Mucosa of stomach (tissue), 1 donor: ENCODE data around the gene ACLY.

Source experiments
- H3K27me3 ChIP-seq: one replicate; pipeline ENCODE4 v1.7.0; 2013; ENCODE audit warnings: mild to moderate bottlenecking, low read length; ENCODE audit not compliant: control insufficient read depth, insufficient read depth
- H3K36me3 ChIP-seq: one replicate; pipeline ENCODE4 v1.7.0; 2013; ENCODE audit warnings: low read length; ENCODE audit not compliant: control insufficient read depth, insufficient read depth
- H3K4me1 ChIP-seq: one replicate; pipeline ENCODE4 v1.7.0; 2013; ENCODE audit warnings: mild to moderate bottlenecking, low read length; ENCODE audit not compliant: control insufficient read depth, insufficient read depth
- H3K4me3 ChIP-seq: one replicate; pipeline ENCODE4 v1.7.0; 2013; ENCODE audit warnings: low read length
- H3K9ac ChIP-seq: one replicate; pipeline ENCODE4 v1.7.0; 2013; ENCODE audit warnings: mild to moderate bottlenecking, low read length, moderate library complexity
- H3K9me3 ChIP-seq: one replicate; pipeline ENCODE4 v1.7.0; 2013; ENCODE audit warnings: mild to moderate bottlenecking, low read length, moderate library complexity; ENCODE audit not compliant: control insufficient read depth
- donor health status: Pancreatic carcinoma.

The ACLY gene

GRCh38 chr17:41825175-41825845 lies 93.4 kb downstream of the ACLY start:
- no peak overlapping the region for H3K4me3 ChIP-seq
- no peaks in the 10 kb centered on the region for H3K27me3 ChIP-seq
- H3K9me3 ChIP-seq, result no peaks in the 10 kb centered on the region
- H3K36me3 ChIP-seq, result no peaks in the 10 kb centered on the region
- H3K9ac ChIP-seq, result no peak overlapping the region
- H3K4me1 ChIP-seq, result no peaks in the 10 kb centered on the region

GRCh38 chr17:41824086-41824485 lies 94.7 kb downstream of the ACLY start:
- Histone ChIP-seq H3K9ac (no peak overlapping the region), H3K4me1 (no peaks in the 10 kb centered on the region), H3K36me3 (no peaks in the 10 kb centered on the region)

GRCh38 chr17:41823580-41823979 lies 95.2 kb downstream of the ACLY start:
- Histone ChIP-seq H3K9me3 (no peaks in the 10 kb centered on the region), H3K27me3 (no peaks in the 10 kb centered on the region), H3K4me3 (no peak overlapping the region), H3K9ac (no peak overlapping the region), H3K36me3 (no peaks in the 10 kb centered on the region), H3K4me1 (no peaks in the 10 kb centered on the region)

More at GRCh38 chr17:41824086-41824485, 94.7 kb downstream of the ACLY start:
- Histone ChIP-seq H3K4me3 (no peak overlapping the region), H3K27me3 (no peaks in the 10 kb centered on the region), H3K9me3 (no peaks in the 10 kb centered on the region)

GRCh38 chr17:41823141-41823524 lies 95.6 kb downstream of the ACLY start:
- Histone ChIP-seq H3K36me3 (no peaks in the 10 kb centered on the region), H3K4me1 (no peaks in the 10 kb centered on the region), H3K27me3 (no peaks in the 10 kb centered on the region), H3K9me3 (no peaks in the 10 kb centered on the region), H3K9ac (no peak overlapping the region), H3K4me3 (no peak overlapping the region)

GRCh38 chr17:41822216-41823140 lies 96.3 kb downstream of the ACLY start:
- Histone ChIP-seq H3K4me3 (no peak overlapping the region), H3K9me3 (no peaks in the 10 kb centered on the region), H3K27me3 (no peaks in the 10 kb centered on the region), H3K36me3 (no peaks in the 10 kb centered on the region), H3K9ac (no peak overlapping the region), H3K4me1 (no peaks in the 10 kb centered on the region)

GRCh38 chr17:41821776-41822175 lies 97.0 kb downstream of the ACLY start:
- Histone ChIP-seq H3K36me3 (no peaks in the 10 kb centered on the region), H3K9me3 (no peaks in the 10 kb centered on the region), H3K4me1 (no peaks in the 10 kb centered on the region), H3K9ac (no peak overlapping the region), H3K4me3 (no peak overlapping the region), H3K27me3 (no peaks in the 10 kb centered on the region)

- Histone ChIP-seq H3K27me3 (peaks cover under 1% of the 10 kb centered on the region), H3K4me1 (peaks cover 1% of the 10 kb centered on the region), H3K9me3 (no peaks in the 10 kb centered on the region), H3K9ac (no peak overlapping the region), H3K36me3 (no peaks in the 10 kb centered on the region), H3K4me3 (no peak overlapping the region)
Observed at GRCh38 chr17:41818024-41818423, 100.7 kb downstream of the ACLY start.
